DND-41 (cell line): Measurements from ENCODE around the gene MYL6.

ENCODE experiments used
- CTCF ChIP-seq: IDR thresholded peaks from 2 replicates; pipeline ENCODE4 v1.5.1; 2012; ENCODE audit warnings: borderline replicate concordance, low read length, moderate library complexity, mild to moderate bottlenecking; ENCODE audit not compliant: poor library complexity, severe bottlenecking; ENCODE audit errors: extremely low read depth
- EZH2 ChIP-seq: IDR thresholded peaks from 3 replicates; pipeline ENCODE4 v1.6.1; 2012; ENCODE audit warnings: borderline replicate concordance, low read depth, mild to moderate bottlenecking, moderate library complexity, low read length, inconsistent platforms; ENCODE audit not compliant: severe bottlenecking

DNA sequence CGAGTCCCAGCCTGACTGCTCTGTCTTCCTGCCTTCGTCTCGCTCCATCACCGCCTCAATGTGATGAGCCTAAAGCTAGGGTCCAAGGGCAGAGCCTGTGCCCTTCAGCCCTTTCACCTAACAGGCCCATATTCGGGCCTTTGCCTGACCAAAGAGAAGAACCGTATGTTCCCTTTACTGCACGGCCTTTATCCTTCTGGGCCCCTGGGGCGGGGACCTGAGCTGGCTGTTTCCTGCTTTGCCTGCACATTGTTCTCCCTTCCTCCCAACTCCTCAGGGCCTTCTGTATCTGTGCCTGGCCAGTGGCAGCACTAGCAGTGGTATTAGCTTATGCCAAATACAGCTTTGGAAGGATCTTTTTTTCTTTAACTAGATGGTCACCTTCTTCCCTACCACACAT is 14.3 kb upstream of the MYL6 start:
- TF ChIP-seq EZH2 (no peak), CTCF (no peak)
